NCI-H2081 treated with DMSO at 0.1 percent for 48 hours (cell line): Measurements from ENCODE around the gene KRT73.

Experiments
- DNase-seq: peaks from one replicate; lab custom pipeline; 2025; lab: John Stamatoyannopoulos, UW

Gene KRT73

DNA sequence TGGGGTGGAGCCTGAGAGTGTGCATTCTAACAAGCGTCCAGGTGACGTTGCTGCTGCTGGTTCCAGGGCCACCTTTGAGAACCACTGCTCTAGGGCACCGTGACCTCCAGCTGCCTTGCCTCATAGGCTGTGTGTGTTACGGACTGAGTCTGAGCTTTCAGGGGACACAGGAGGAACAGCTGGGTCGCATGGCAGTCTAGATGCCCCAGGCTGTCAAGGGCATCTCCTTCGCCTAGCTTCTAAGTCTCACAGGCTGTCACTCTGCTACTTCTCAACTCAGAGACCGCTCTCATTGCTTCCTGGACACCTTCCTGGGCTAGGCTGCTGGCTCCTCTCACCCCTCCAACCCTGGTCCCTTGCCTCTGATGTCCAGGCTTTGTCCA lies 965 bp downstream of the KRT73 start:
- no peak for DNase-seq

DNA sequence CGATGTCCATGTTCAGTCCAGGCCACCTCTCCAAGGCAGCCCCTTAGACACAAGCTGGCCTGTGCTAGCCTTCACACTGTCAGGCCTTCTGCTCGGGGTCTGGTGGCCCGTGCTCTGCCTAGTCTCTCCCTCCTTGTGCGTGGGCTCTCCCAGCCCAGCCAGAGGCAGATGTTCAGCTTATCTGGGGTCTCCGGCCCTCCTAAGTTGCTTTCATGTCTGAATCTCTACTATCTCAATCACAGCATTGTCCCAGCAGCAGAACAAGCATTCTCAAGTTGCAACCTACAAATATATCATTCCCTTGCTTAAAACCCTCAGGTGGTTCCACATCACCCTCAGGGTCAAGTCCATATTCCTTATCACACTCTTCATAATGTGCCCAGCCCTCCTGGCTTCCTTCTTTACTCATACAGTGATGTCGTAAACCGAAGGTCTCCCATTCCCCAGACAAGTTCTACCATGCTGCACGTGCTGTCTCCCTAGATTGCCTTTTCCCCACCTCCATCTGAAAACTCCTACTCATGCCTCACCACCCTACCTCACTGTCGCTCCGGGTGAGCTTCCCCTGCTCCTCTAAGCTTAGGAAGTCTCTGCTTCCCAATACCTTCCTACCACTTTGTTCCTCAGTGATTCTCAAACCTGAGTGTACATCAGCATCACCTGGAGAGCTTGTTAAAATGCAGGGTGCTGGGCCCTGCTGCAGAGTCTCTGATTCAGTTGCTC lies 1.5 kb downstream of the KRT73 start:
- DNase-seq, result no peak

DNA sequence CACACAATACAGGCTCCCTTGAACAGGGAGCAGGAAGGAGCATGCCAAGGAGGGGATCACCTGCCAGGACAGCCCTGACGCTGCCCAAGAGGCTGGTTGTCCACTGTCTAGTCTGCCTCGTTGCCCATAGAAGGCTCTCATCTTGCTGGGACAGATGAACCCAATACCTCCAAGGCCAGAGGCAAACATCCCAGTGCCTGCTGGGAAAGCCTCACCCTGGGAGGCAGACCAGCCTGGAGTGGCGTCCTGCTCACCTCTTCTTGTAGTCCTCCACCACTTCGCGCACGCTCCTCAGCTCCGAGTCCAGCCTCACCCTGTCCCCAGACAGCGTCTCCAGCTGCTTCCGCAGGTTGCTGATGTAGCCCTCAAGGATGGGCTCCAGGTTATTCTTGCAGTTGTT lies 2.4 kb downstream of the KRT73 start:
- no peak for DNase-seq

DNA sequence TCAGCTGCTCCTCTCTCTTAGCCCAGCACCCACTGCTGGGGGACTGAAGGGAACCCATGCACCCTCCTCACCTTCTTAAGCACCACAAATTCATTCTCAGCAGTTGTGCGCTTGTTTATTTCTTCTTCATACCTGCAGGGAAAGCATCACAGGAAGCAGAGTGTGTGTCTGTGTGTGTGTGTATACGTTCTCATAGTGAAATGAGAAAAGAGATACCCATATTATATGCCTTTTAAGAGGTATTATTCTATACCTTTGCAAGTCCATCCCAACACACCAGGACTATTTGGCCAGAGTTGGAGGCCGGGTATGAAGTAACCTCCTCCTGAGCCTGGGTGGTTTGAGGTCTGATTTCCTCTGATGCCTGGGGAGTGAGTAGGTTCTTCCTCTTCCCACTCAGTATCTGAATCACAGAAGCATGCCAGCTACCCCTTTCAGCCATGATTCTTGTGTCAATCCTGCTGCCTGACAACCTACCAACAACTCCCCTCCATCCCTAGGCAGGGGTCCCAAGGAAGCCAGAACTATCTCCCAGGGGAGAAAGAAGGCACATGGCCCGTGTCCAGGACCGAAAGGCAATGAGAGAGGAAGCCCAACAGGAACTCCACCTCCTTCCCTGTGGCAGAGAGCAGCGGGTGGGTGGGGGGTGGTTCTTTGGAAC lies 3.0 kb downstream of the KRT73 start:
- DNase-seq, result no peak

DNA sequence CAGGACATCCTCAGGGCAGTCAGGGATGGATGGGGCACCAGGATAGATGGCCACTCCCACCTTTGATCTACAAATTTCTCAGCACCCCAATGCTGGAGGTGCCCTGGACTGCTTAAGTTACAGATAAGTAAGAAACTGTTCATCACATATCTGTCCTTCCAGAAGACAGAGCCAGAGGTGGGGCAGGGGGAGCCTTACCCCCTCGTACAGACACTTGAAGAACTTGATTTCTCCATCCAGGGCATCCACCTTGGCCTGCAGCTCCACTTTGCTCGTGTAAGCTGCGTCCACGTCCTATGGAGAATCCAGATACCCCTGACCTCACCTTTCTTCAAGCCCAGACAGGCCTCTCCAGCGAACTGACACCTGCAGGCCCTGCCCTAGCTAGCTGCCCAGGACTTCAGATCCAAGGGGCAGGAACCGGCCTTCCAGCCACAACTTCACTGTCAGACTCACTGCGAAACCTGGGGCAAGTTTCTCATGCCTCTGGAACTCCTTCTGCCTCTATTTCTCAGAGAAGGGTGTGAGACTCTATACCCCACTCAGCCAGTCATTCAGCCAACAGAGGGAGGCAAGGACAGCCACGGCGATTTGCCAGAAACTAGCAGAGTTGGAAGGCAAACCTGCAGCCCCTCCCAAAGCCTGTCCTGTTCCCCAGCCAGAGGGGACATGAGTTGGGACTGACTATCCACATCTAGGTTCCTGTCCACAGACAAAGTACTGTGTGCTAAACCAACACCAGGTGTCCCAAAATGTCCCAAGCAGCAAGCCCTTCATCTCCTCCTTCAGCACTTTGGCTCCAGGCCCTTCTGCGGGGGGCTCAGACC lies 3.8 kb downstream of the KRT73 start:
- DNase-seq, result no peak

DNA sequence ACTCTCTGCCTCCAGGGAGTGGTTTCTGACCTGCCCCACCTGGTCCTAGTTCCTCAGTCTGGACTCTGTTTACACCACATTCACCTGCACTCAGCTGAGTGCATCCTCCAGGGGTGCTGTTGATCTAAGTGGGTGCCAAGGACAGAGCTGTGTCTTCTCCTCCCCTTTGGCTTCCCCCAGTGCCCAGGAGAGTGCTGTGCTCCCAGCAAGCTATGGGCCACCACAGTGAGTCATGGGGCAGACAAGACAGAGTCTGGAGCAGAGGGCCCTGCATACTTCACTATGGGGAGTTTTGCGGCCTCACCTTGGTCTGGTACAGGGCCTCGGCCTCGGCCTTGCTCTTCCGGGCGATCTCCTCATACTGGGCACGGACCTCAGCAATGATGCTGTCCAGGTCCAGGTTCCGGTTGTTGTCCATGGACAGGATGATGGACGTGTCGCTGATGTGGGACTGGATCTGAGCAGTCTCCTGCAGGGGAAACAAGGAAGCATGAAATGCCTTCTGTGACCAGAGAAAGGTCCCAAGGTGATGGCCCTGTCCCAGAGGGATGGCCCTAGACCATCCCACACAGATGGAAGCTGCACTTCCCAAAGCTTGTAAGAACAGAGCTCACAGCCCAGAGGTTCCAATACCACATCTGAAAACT lies 4.9 kb downstream of the KRT73 start:
- DNase-seq, result no peak

DNA sequence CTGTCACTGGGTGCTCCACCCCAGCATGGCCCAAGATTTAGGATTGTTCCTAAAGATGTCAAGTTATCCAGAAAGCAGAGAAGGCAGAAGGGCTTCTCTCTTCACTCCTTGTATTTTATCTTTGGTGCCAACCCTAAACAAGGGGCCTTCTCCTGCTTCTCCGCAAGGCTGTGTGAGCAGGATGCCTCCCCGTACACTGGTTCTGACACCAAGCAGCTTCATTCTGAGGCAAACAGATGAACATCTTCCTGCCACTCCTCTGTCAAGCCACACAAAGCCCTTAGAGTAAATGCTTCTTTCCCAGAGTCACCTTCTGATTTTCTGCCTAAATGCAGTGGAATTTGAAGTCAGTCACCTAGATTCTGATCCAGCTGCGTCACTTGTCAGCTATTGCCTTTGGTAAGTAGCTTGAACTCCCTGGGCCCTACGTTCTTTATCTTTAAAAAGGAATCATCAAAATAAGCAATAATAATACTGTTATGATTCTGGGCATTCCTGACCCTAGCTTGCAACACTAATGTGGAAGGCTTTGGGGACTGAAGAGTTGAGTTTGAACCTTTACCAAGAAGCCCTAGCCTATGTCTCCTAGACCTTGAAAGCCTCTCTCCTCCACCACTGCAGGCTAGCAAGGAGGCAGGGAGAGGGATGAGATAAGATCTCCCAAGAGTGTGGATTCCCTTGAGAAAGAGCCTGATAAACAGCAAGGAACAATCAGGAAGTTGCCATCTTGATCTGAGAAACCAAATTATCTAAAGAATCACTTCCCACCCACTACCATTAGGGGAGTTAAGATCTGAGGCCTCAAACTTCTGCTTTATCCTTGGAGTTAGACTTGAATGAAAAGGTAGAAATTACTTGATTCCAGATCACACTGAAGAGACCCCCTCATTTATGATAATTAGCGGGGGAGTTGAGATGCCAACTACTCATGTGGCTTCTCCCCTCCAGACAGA lies 5.7 kb downstream of the KRT73 start:
- DNase-seq, result no peak

DNA sequence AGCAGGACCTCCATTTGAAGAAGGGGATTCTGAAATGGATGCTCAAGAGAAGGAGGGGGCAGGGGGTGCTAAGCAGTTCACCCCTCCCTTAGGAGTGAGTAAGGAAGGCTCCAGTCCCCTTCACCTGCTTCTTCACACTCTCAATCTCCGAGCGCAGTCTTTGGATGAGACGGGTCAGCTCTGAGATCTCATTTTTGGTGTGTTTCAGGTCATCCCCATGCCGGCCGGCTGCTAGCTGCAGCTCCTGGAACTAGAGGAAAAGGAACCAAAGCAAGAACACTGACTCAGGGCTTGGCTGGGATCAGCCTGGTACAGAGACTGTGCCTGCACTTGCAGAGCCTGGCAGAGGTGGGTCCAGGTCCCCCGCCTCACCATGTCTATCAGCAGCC lies 7.3 kb downstream of the KRT73 start:
- DNase-seq, result no peak

DNA sequence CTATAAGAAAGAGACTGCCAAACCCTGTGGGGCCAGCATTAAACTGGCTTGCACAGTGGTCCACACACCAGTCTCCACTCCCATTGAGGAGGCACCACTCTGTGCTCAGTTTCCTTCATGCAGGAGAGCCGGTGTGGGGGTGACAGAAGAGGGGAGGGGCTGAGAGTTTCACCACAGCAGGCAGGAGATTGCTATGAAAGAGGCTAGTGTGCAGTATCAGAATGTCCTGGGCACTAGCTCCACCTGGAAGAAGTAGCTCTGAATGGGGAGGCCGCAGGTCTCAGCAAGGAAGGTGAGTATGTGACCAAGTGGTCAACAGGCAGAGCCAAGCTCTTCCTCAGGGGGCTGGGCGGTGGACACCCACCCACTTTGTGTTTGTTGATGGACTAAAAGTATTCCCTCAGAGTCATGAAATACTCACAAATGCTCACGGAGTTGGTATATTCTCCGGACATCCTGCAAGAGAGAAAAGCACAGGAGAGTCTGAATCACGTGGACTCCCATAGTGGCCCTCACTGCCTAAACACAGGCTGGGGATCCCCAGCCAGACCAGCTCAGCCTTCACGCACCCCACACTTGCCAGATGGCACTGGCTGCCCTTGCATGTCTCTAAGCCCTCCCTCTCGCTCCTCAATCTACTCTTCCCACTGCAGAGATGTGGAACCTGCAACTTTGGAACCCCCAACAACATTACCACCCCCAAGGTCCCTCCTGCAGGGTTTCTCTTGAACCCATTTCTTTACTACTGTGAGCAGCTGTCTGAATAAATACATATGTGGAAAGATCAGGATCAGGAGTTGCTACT lies 9.3 kb downstream of the KRT73 start:
- no peak for DNase-seq

DNA sequence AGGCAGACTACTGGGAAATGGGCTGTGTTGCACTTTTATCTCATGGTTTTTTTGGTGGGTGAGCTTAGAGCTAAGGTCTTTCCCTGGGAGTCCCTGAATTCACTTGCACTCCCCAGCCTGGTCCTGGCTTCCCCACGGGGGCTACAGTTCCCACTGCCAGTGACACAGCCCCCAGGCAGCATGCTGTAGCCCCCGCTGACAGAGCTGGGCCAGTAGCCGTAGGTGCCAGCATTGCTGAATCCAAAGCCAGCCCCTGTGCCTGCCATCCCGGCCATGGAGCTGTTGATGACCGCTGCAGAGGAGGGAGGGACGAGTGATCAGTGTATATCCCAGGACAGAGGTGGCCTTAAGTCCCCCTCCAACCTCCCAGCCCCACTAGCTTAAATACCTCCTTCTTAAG lies 10.2 kb downstream of the KRT73 start:
- DNase-seq, result no peak

DNA sequence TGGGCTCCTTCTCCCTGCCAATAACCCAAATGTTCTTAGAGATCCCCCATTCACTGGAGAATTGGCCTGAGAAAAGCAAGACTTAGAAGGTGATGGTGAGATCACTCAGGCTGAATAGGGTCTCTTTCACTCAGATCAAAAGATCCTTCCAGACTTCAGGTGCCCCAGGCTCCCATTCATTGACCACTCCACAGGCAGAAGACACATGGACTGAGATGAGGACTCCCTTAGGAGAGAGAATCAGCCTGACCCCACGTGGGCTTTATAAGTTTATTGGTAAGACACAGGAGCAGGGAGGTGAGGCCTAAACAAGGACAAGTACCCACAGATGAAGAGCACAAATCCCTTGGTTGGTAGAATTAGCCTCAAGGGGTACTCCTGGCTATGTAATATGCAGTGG lies 11.0 kb downstream of the KRT73 start:
- DNase-seq, result no peak

DNA sequence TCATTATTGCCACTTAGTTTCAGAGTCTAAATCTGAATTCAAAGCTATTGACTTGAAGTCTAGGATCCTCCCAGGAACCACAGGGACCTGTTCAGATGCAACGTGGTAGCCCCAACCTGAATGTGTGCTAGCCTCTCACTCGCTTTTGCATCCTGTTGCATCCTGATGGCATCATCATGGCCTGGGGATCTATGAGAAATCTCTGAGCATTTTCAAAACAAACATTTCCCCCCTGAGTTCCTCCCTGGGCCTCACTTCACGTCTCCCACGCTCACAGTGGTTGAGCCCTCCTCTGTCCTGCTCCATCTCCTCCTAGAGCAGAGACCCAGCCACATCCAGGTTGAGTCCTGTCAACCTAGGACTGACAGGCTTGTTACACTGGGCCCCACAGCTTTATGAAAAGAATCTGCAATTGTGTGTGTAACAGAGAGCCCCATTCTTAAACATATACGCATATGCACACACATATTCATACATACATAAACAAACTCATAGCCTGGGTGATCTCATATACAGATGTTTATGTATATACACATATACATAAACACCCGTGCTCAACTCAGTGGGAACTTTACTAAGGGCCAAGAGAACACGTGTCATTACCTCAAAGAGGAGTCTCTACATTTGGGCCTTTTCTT lies 11.7 kb downstream of the KRT73 start:
- no peak for DNase-seq

DNA sequence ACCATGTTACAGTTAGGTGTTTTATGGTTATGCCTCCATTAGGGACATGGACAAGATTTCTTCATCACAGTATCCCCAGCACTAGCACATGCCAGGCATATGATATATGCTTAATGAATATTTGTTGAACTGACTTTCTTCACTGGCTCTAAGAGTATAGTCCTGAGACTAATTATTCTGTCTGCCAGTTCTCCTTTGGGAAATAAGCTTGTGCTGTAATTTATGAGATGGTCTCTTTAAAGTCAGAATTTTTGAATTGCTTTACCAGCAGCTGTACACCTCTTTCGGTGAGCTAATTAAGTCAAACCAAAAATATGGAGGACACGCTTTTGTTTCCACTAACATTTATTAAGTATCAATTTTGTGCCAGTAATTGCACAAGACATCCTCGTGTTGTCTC lies 12.3 kb downstream of the KRT73 start:
- DNase-seq, result no peak

DNA sequence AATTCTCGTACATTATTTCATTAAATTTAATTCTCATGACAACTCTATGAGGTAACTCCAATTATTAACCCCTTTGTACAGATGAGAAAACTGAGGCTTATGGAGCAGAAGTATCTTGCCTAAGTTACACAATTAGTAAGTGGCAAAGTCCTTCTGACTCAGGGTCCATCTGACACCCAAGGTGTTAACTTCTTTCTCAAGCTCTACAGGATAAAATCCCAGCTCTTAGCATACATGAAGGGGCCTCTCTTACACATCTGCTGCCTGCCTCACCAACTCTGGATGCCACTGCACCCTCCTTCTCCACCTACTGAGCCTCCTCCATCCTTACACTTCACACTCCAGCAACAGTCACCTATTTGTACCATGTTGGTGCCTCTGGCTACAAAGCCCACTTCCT lies 12.8 kb downstream of the KRT73 start:
- DNase-seq, result no peak

DNA sequence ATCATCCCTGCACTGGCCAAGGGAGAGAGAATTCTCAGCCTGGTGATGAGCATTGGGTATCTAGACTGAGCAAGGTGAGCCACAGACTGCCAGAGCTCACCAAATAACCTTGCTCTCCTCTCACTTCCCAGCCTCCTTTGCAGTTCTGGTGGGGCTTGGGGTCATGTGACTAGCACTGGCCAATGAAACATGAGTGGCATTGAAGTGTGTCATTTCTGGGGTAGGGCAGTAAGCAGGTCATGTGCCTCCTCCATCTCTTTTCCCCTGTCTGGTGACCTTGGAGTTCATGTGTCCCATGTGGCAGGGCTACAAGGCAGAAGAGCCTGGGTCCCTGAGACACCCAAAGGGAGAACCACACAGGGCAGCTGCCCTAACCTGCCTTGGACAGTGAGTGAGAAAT lies 13.5 kb downstream of the KRT73 start:
- no peak for DNase-seq

DNA sequence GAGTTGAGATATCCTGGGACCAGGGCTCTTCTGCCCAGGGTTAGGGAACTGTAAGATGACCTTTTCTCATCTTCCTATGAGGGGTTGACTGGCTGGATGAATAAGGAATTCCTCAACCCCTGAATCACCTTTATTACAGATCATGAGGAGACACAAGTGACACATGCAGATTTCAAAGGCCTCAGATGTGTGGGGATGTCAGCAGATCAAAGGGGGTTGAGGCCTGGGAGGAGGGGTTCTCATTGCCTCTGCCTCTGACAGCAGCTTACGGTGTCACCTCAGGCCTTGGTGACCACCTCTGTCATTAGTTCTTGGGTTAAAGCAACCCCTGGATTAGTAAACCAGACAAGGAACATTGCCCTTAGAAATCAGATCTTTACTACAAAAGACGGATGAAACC lies 15.0 kb downstream of the KRT73 start:
- no peak for DNase-seq

DNA sequence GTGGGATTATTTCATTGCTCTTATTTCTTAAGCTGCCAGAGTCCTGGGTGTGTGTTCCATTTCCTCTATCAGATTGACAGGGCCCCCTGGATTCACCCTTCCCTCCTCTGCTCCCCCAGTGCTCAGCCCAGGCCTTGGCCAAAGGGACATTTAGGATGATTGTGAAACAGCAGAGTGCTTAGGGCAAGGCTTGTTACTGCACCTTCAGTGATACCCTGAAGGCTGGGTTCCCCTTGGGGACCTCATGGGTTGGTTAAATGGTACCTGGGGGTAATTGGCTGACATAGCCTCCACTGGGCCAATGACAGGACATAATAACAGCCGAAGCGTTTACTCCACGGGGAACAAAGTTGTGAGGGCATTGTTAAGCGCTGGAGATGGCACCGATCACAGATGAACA lies 15.8 kb downstream of the KRT73 start:
- no peak for DNase-seq

DNA sequence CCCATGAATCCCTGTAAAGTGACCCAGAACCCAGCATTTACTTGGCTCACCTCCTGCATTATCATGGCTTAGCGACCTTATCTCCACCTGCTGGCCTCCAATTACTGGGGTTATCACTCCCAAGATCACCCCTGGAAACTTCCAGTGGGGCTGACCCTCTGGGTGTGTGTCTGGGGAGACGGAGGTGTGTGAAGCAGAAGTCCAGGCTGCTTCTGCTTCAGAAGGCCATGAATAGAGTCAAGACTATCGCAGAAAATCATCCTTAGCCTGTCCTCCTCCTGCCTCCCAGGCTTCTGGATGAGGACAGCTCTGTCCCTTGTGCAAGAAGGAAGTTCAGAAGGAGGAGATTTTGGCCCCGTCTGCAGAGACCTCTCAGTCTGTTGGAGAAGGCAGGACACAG lies 16.7 kb downstream of the KRT73 start:
- no peak for DNase-seq

DNA sequence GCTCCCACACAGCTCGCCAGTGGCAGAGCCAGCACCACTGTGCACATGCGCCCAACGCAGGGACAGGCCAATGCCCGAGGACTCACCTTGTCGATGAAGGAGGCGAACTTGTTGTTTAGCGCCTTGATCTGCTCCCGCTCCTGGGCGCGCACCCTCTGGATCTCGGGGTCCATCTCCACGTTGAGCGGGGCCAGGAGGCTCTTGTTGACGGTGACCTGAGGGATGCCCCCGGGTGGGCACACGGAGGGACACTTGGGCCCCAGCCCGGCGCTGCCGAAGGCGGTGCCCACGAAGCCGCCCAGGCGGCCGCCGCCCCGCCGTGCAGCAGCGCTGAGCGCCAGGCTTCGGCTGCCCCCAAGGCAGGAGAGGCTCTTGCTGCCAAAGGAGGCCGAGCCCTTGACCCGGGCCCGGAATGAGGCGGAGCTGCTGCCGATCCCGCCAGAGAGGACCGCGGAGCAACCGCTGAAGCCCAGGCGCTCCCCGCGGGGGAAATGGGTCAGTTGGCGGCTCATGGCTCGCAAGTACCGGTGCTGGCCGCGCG lies 17.3 kb downstream of the KRT73 start, which contains the start of gene KRT72:
KRT72 (minus strand) TSS at position 523 of the 541 bp plus-strand sequence; CDS start at position 512, 11 bp downstream.
- DNase-seq, result no peak

DNA sequence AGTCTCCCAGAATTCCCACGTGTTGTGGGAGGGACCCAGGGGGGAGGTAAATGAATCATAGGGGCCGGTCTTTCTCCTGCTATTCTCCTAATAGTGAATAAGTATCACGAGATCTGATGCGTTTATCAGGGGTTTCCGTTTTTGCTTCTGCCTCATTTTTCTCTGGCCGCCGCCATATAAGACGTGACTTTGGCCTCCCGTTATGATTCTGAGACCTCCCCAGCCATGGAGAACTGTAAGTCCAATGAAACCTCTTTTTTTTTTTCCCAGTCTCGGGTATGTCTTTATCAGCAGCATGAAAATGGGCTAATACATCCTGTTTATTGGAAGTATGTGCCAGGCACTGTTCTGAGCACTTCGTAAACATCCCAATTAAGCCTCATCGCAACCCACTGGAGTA lies 17.9 kb downstream of the KRT73 start:
- no peak for DNase-seq
